NT2/D1 (cell line): Measurements from ENCODE around the gene RIPOR2.

Experiments
- DNase-seq: peaks from one replicate; pipeline ENCODE4 v3.0.0-alpha.2; 2011; ENCODE audit warnings: low read depth, low spot score
- H3K27me3 ChIP-seq: 2 replicates; pipeline ENCODE4 v1.6.0; 2011; ENCODE audit warnings: mild to moderate bottlenecking; ENCODE audit not compliant: insufficient read length, insufficient read depth
- H3K36me3 ChIP-seq: 2 replicates; pipeline ENCODE4 v1.6.1; 2011; ENCODE audit warnings: mild to moderate bottlenecking, low read length, mixed read lengths; ENCODE audit not compliant: insufficient read depth, insufficient read length
- H3K4me1 ChIP-seq: 2 replicates; pipeline ENCODE4 v1.5.1; 2011; ENCODE audit not compliant: insufficient read depth, insufficient read length
- H3K4me3 ChIP-seq: 2 replicates; pipeline ENCODE4 v1.5.1; 2011; ENCODE audit warnings: low read depth; ENCODE audit not compliant: insufficient read length
- H3K9ac ChIP-seq: 2 replicates; pipeline ENCODE4 v1.6.0; 2011; ENCODE audit warnings: low read depth; ENCODE audit not compliant: insufficient read length
- H3K9me3 ChIP-seq: 2 replicates; pipeline ENCODE4 v1.5.1; 2011; ENCODE audit warnings: mild to moderate bottlenecking, low read length; ENCODE audit not compliant: insufficient read depth
- SUZ12 ChIP-seq: IDR thresholded peaks from 2 replicates; pipeline ENCODE4 v1.6.1; 2011; ENCODE audit not compliant: insufficient read length, insufficient read depth; ENCODE audit errors: extremely low read depth
- YY1 ChIP-seq: IDR thresholded peaks from 2 replicates; pipeline ENCODE4 v1.6.1; 2011; ENCODE audit not compliant: insufficient read length, insufficient read depth
- ZNF274 ChIP-seq: IDR thresholded peaks from 2 replicates; pipeline ENCODE4 v1.6.1; 2011; ENCODE audit warnings: mild to moderate bottlenecking, low read depth, low read length

The RIPOR2 gene

GRCh38 chr6:24876499-24877465 lies 59.0 kb downstream of the RIPOR2 start:
- H3K9me3 ChIP-seq = peaks cover 11% of the 10 kb centered on the region
- DNase-seq = no peak
- TF ChIP-seq YY1 (no peak), ZNF274 (no peak), SUZ12 (no peak)
- peaks cover 2% of the 10 kb centered on the region for H3K4me1 ChIP-seq
- H3K9ac ChIP-seq = no peak overlapping the region
- H3K36me3 ChIP-seq = no peaks in the 10 kb centered on the region
- H3K27me3 ChIP-seq = no peaks in the 10 kb centered on the region
- no peak overlapping the region for H3K4me3 ChIP-seq

- H3K27me3 ChIP-seq = no peaks in the 10 kb centered on the region
- no peak overlapping the region for H3K9ac ChIP-seq
- TF ChIP-seq ZNF274 (no peak), SUZ12 (no peak), YY1 (no peak)
- H3K4me1 ChIP-seq = peaks cover 2% of the 10 kb centered on the region
- H3K4me3 ChIP-seq = no peak overlapping the region
- H3K36me3 ChIP-seq = no peaks in the 10 kb centered on the region
- peaks cover 11% of the 10 kb centered on the region for H3K9me3 ChIP-seq
- DNase-seq = no peak
Measured at GRCh38 chr6:24875534-24875901, 60.2 kb downstream of the RIPOR2 start.

- no peak for DNase-seq
- Histone ChIP-seq H3K4me1 (peaks cover under 1% of the 10 kb centered on the region), H3K27me3 (no peaks in the 10 kb centered on the region), H3K9ac (no peak overlapping the region), H3K9me3 (peaks cover 11% of the 10 kb centered on the region), H3K4me3 (no peak overlapping the region), H3K36me3 (no peaks in the 10 kb centered on the region)
- TF ChIP-seq SUZ12 = no peak
- no peak for TF ChIP-seq ZNF274
- TF ChIP-seq YY1 = no peak
Measured at GRCh38 chr6:24874776-24875533, 60.8 kb downstream of the RIPOR2 start.

- Histone ChIP-seq H3K4me1 (no peaks in the 10 kb centered on the region), H3K4me3 (no peak overlapping the region), H3K27me3 (no peaks in the 10 kb centered on the region), H3K9ac (no peak overlapping the region), H3K9me3 (peaks cover 11% of the 10 kb centered on the region), H3K36me3 (no peaks in the 10 kb centered on the region)
- TF ChIP-seq YY1 = no peak
- no peak for TF ChIP-seq SUZ12
- no peak for TF ChIP-seq ZNF274
- no peak for DNase-seq
Measured at GRCh38 chr6:24874128-24874527, 61.6 kb downstream of the RIPOR2 start.

GRCh38 chr6:24872779-24873178 lies 63.0 kb downstream of the RIPOR2 start:
- Histone ChIP-seq H3K9me3 (peaks cover 6% of the 10 kb centered on the region), H3K9ac (no peak overlapping the region), H3K4me1 (no peaks in the 10 kb centered on the region), H3K4me3 (no peak overlapping the region), H3K27me3 (no peaks in the 10 kb centered on the region), H3K36me3 (no peaks in the 10 kb centered on the region)
- TF ChIP-seq ZNF274 (no peak), SUZ12 (no peak), YY1 (no peak)
- DNase-seq = no peak

- TF ChIP-seq YY1 (no peak), ZNF274 (no peak), SUZ12 (no peak)
- no peak overlapping the region for H3K4me3 ChIP-seq
- H3K27me3 ChIP-seq = no peaks in the 10 kb centered on the region
- no peak for DNase-seq
- no peaks in the 10 kb centered on the region for H3K36me3 ChIP-seq
- no peak overlapping the region for H3K9ac ChIP-seq
- H3K4me1 ChIP-seq = no peaks in the 10 kb centered on the region
- H3K9me3 ChIP-seq = no peaks in the 10 kb centered on the region
Measured at GRCh38 chr6:24868765-24869164, 67.0 kb downstream of the RIPOR2 start.

- H3K36me3 ChIP-seq = no peaks in the 10 kb centered on the region
Measured at GRCh38 chr6:24867104-24867703, 68.6 kb downstream of the RIPOR2 start.

More at GRCh38 chr6:24867104-24867703, 68.6 kb downstream of the RIPOR2 start:
- H3K4me1 ChIP-seq = no peaks in the 10 kb centered on the region
- no peaks in the 10 kb centered on the region for H3K27me3 ChIP-seq
- H3K4me3 ChIP-seq = no peak overlapping the region
- DNase-seq = no peak
- H3K9ac ChIP-seq = no peak overlapping the region
- H3K9me3 ChIP-seq = no peaks in the 10 kb centered on the region
- TF ChIP-seq YY1 (no peak), SUZ12 (no peak), ZNF274 (no peak)
